ENCODE measurements around the gene IKBIP.
"Not testable (repeated sequence)": the region's sequence is repeated elsewhere in the genome, so short reads cannot be mapped to it uniquely, and the experiment has no call there.

Gene IKBIP

DNA sequence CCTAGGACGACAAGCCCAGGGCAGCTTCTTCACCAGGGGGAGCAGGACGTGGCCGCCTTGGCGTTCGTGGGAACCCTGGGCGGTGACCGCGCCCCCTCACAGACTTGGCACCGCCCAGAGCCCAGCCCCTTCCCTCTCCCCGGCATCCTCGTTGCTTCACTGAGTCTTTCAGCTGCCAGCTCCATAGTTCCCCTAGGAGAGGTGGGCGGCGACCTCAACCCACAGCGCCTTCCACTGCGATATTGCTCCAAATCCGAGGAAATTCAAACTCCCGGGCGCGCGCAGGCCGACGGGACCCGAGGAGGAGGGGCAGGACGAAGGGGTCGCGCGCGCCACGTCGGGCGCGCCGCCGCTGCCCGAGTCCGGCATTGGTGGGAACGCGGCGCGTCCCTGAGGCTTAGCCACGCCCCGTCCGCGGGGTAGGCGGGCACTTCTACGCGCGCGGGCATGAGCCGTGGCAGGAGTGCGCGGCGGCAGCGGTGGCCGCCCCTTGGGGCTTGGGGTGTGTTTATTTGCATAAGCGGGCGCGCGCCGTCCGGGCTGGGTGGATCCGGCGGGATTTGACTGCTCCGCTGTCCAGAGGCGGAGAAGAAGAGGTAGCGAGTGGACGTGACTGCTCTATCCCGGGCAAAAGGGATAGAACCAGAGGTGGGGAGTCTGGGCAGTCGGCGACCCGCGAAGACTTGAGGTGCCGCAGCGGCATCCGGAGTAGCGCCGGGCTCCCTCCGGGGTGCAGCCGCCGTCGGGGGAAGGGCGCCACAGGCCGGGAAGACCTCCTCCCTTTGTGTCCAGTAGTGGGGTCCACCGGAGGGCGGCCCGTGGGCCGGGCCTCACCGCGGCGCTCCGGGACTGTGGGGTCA lies at the start of gene IKBIP, which contains the start of gene APAF1:
Gene IKBIP (minus strand): TSS at position 77 of the 860 bp plus-strand sequence. CDS start 87 bp downstream, outside the sequence.
Gene APAF1 (plus strand): TSS at position 579 of the 860 bp plus-strand sequence. CDS start 3,070 bp downstream, outside the sequence.
- peak; percentile 72 for DNase-seq (ENCODE audit: low read depth)

DNA sequence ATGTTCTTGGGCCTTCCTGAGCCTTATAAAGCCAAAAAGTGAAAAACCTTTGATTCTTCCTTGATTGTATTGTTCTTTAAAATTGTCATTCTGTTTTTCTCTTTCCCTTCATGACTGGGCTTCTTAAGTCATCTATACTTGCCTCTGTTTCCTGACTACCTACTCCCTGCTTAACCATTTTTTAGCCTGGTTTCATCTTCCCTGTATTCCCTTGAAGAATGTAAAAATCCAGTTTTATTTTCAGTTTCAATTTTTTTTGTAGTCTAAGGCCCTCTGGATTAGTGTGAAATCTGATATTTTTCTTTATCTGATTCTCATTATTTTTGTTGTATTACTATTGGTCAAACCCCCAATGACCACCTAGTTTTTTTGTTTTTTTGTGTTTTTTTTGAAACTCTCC lies 46.8 kb upstream of the IKBIP start:
- DNase-seq (ENCODE audit: low read depth), result no peak

GRCh38 chr12:98686603-98687002 lies 42.0 kb upstream of the IKBIP start:
- no peak for DNase-seq (ENCODE audit: low read depth)

DNA sequence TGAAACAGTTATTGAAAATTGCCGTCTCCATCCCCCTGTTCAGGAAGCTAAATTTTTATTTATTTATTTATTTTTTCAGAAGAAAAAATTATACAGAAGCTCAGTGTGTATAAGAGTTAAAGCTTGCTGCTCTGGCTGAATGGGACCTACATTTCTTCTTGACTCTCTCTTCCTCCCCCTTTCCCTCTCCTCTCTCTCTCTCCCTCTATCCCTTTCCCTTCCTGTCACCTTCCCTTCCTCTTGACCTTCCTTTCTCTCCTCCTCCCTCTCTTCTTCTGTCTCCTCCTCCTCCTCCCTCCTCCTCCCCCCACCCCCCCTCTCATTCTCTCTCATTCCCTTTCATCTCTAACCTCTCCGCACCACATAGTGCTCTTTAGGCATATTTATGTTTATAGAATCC lies 39.6 kb upstream of the IKBIP start:
- no peak for DNase-seq (ENCODE audit: low read depth)

- DNase-seq (ENCODE audit: low read depth), result no peak
Measured at GRCh38 chr12:98679611-98680005, 35.0 kb upstream of the IKBIP start.

GRCh38 chr12:98678946-98679610 lies 34.5 kb upstream of the IKBIP start:
- no peak for DNase-seq (ENCODE audit: low read depth)

DNA sequence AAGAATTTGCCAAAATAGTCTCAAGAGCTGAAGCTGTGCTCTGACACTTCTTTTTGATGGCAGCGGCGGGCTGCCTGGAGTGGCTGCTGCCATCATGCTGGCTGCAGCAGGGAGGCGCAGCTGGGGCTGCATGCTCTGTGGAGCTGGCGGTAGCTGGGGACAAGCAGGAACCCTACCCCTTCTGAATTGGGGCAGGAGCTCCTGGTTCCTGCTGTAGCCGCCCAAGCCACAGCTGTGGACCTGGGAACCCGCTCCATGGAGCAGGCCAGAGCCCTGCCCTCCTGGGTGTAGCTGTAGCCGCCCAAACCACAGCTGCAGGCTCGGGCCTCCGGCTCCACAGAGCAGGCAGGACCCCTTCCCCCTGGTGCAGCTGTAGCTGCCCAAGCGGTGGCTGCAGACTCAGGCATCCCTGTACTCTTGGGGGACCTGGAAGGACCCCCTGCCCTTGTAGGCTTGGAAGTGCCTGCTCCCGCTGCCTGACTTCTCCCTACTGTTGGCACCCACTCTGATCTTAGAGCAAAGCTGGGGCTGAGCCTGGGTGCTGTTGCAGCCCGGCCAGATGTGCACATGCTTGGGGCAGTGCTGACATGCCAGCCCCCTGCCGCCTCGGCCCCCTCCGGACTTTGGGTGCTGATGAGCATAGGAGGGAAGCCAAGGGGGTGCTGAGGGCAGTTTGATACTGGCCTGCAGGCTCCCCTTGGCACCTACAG lies 33.8 kb upstream of the IKBIP start:
- no peak for DNase-seq (ENCODE audit: low read depth)

- DNase-seq (ENCODE audit: low read depth), result no peak
Measured at GRCh38 chr12:98674841-98675240, 30.3 kb upstream of the IKBIP start.

DNA sequence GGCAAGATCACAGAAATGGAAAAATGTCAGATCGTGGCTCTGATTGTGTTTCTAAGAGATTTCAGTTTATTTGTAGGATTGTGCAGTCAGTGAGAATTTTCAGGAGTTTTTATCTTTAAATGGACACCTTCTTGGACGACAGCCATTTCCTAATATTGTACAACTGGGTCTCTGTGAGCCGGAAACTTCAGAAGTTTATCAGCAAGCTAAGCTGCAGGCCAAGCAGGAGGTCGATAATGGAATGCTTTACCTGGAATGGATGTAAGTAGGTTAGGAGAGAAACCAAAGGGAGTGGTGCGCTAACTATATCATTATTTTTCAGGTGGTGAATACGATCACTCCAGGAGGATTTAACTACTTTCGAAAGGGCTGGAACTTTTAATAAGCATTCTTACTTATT lies 26.9 kb upstream of the IKBIP start:
- no peak for DNase-seq (ENCODE audit: low read depth)

GRCh38 chr12:98669751-98670150 lies 25.2 kb upstream of the IKBIP start:
- DNase-seq (ENCODE audit: low read depth), result no peak

GRCh38 chr12:98660521-98660920 lies 15.9 kb upstream of the IKBIP start:
- no peak for DNase-seq (ENCODE audit: low read depth)

GRCh38 chr12:98656289-98657101 lies 11.9 kb upstream of the IKBIP start:
- DNase-seq (ENCODE audit: low read depth), result no peak

- no peak for DNase-seq (ENCODE audit: low read depth)
Measured at GRCh38 chr12:98653866-98654493, 9.4 kb upstream of the IKBIP start.

GRCh38 chr12:98651328-98651727 lies 6.7 kb upstream of the IKBIP start:
- DNase-seq (ENCODE audit: low read depth), result no peak

DNA sequence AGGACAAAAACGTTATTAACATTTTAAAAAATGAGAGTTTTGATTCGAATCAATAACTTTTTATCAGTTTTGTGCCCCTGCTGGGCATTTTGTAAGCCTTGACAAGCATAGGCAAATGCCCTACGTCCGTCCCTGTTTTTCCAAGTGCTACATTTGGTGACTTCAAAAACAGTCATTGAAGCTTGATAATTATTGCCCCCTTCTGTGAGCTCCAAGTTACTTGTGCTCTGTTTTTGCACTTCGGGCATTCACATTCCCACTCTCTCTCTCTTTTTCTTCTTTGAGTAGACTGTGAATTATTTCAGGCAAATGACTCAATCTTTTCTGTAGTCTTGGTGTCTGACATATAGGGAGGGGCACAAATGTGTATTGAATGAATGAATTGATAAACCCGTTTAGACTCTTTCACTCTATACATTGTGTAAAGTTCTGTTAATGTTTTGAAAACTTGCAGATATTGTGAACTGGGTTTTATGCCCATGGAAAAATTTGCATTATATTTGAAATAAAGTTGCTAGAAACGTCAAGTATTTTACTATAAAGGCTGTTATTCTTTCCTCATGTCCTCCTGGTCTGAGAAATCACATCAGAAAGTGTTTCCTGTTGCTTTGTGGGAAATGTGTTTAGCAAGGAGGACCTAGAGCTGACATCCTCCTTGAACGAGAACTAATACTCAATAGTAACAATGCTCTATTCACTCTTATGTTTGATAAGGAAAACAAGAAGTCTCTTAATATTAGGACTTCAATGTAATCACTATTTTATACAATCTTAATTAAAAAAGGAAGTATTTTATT lies 1.9 kb upstream of the IKBIP start:
- DNase-seq (ENCODE audit: low read depth), result no peak

- DNase-seq (ENCODE audit: low read depth), result no peak
Measured at GRCh38 chr12:98645572-98646067, 1.0 kb upstream of the IKBIP start.

DNA sequence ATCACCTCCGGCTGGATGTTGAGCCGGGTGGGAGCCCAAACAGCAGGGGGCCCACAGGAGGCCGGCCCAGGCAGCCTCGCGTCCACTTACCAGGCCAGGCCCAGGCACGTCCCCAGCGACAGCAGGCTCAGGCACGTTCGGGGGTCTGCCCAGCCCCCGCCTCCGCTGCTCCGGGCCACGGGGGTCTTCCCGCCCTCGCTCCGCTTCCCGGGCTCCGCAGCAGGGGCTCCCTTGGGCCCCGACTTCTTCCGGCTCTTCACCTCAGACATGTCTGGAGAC lies 216 bp downstream of the IKBIP start:
- no peak for DNase-seq (ENCODE audit: low read depth)

- not testable (repeated sequence) for DNase-seq (ENCODE audit: low read depth)
Measured at GRCh38 chr12:98642801-98643200, 1.8 kb downstream of the IKBIP start.

DNA sequence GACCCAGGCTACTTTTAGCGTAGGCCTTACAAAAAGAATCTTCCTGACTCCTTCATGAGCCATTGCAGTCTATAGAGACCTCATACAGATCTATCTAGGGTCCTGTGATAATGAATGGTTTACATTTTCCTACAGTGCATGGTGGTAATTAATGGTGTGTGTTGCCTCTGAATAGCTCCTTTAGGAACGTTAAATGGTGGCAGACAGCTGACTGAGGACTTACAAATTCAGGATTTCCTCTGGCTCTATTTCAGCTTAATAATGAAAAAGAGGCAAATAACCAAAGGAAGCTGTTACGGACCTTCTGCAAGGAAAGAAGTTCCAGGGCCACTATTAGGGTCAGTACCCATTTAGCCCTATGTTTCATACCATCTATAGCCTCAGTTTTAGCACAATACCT lies 5.1 kb downstream of the IKBIP start:
- no peak for DNase-seq (ENCODE audit: low read depth)

DNA sequence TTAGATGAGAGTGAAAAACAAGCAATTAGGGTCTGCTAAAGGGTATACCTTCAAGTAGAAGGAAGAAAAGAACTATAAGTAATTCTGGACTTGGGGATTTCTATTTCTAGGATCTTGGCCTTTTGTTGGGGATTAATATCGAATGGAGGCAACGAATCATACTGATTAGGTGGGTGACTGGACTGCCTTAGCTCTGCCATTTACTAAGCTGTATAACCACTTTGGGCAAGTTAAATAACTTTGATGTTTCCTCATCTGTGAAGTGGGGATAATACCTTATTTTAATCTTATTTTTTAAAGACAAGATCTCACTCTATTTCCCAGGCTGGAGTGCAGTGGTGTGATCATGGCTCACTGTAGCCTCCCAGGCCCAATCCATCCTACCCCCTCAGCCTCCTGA lies 6.6 kb downstream of the IKBIP start:
- DNase-seq (ENCODE audit: low read depth), result no peak

DNA sequence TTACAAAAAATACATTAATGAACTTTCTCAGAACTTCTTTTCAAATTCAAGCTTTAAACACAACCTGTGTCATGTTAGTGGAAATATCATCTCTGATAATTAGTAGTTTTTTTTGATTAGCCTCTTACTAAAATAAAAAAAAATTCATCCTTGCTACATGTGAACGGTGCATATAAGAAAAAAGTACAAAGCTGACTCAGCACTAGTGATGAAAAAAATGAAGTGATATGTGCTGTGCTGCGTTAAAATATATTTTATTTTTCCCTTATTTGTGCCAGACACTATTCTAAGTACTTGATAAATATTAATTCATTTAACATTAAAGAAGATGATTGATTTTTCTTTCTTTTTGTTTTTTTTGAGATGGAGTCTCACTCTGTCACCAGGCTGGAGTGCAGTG lies 7.5 kb downstream of the IKBIP start:
- no peak for DNase-seq (ENCODE audit: low read depth)

Data from CMK (cell line).